Endothelial cell of umbilical vein (primary cell): Measurements from ENCODE around the gene GPR42.

Source experiments
- CTCF ChIP-seq, 2 donors: IDR thresholded peaks; 1 replicate in 1 of 2; 2 replicates in 1 of 2; pipeline ENCODE4 v1.5.1; 2011; ENCODE audit warnings: low read length in 2 of 2, mild to moderate bottlenecking in 2 of 2, moderate library complexity in 2 of 2, control low read depth in 1 of 2, inconsistent platforms in 1 of 2, low read depth in 1 of 2; ENCODE audit not compliant: insufficient read depth in 1 of 2; ENCODE audit errors: extremely low read depth in 1 of 2
- EZH2 ChIP-seq: IDR thresholded peaks from 2 replicates; pipeline ENCODE4 v1.6.1; 2012; ENCODE audit warnings: borderline replicate concordance, low read depth, mild to moderate bottlenecking, moderate library complexity, low read length, inconsistent platforms; ENCODE audit not compliant: severe bottlenecking
- MYC ChIP-seq: IDR thresholded peaks from one replicate; pipeline ENCODE4 v1.6.1; 2011; ENCODE audit warnings: mild to moderate bottlenecking, low read depth, low read length
- POLR2A ChIP-seq: IDR thresholded peaks from 2 replicates; pipeline ENCODE4 v1.6.1; 2012; ENCODE audit warnings: low read depth, mild to moderate bottlenecking, control low read depth, low read length
- POLR2AphosphoS5 ChIP-seq: IDR thresholded peaks from 2 replicates; pipeline ENCODE4 v1.6.1; 2012; ENCODE audit warnings: low read depth, mild to moderate bottlenecking, control low read depth, low read length, moderate library complexity; ENCODE audit not compliant: insufficient read depth

- TF ChIP-seq CTCF (IDR thresholded peaks at IDR 0.05; ENCODE audit: extremely low read depth in 1 of 2, insufficient read depth in 1 of 2, low read depth in 1 of 2, low read length in 2 of 2) (no peak), POLR2A (no peak), MYC (no peak), POLR2AphosphoS5 (no peak), EZH2 (no peak)
Measured at GRCh38 chr19:35337097-35337983, 33.5 kb upstream of the GPR42 start.
